DOHH2 (cell line): ENCODE data around the gene GALNT9.

Source experiments
- H3F3A ChIP-seq: fragments of 200-600 bp; sonication (generic), shearing (Covaris generic); 2 replicates; pipeline ENCODE4 v1.6.0; 2016; ENCODE audit warnings: antibody characterized with exemption, mild to moderate bottlenecking; ENCODE audit not compliant: control insufficient read depth, insufficient read depth
- H3K27ac ChIP-seq: fragments of 200-600 bp; sonication (generic); 2 replicates; pipeline ENCODE4 v1.5.1; 2014; ENCODE audit warnings: low read depth, mild to moderate bottlenecking, low read length, moderate library complexity
- H3K27me3 ChIP-seq: fragments of 200-600 bp; sonication (generic); 2 replicates; pipeline ENCODE4 v1.6.1; 2014; ENCODE audit warnings: mild to moderate bottlenecking, low read length, mixed read lengths; ENCODE audit not compliant: control insufficient read depth
- H3K36me3 ChIP-seq: fragments of 200-600 bp; sonication (generic); 2 replicates; pipeline ENCODE4 v1.6.1; 2014; ENCODE audit warnings: mild to moderate bottlenecking, low read length, moderate library complexity, mixed read lengths; ENCODE audit not compliant: control insufficient read depth
- H3K4me1 ChIP-seq: fragments of 200-600 bp; sonication (generic); 2 replicates; pipeline ENCODE4 v1.6.1; 2014; ENCODE audit warnings: mild to moderate bottlenecking, low read length, mixed read lengths; ENCODE audit not compliant: control insufficient read depth
- H3K4me2 ChIP-seq: fragments of 200-600 bp; sonication (generic); 2 replicates; pipeline ENCODE4 v1.6.0; 2014; ENCODE audit warnings: mild to moderate bottlenecking, low read length, moderate library complexity
- H3K4me3 ChIP-seq: fragments of 200-600 bp; sonication (generic); 2 replicates; pipeline ENCODE4 v1.5.1; 2014; ENCODE audit warnings: mild to moderate bottlenecking, low read length, mixed read lengths
- H3K79me2 ChIP-seq: fragments of 200-600 bp; sonication (generic); 2 replicates; pipeline ENCODE4 v1.6.1; 2014; ENCODE audit warnings: mild to moderate bottlenecking, low read length, mixed read lengths; ENCODE audit not compliant: control insufficient read depth
- H3K9me2 ChIP-seq: fragments of 200-600 bp; sonication (generic); replicated peaks from 2 replicates; pipeline ENCODE4 v1.6.1; 2014; ENCODE audit warnings: mild to moderate bottlenecking, low read length, mixed read lengths; ENCODE audit not compliant: control insufficient read depth
- H3K9me3 ChIP-seq: fragments of 200-600 bp; sonication (generic); 2 replicates; pipeline ENCODE4 v1.6.1; 2014; ENCODE audit warnings: antibody characterized with exemption, low read length, mixed read lengths; ENCODE audit not compliant: control insufficient read depth, insufficient read depth
- H4K20me1 ChIP-seq: fragments of 200-600 bp; sonication (generic); 2 replicates; pipeline ENCODE4 v1.6.0; 2014; ENCODE audit warnings: low read depth, mild to moderate bottlenecking, antibody characterized with exemption, low read length, moderate library complexity; ENCODE audit not compliant: control insufficient read depth, insufficient read depth
- EZH2phosphoT487 ChIP-seq: fragments of 200-600 bp; sonication (generic); IDR thresholded peaks from 2 replicates; pipeline ENCODE4 v1.6.1; 2017; ENCODE audit warnings: borderline replicate concordance, mild to moderate bottlenecking, antibody characterized with exemption, low read length, moderate library complexity, mixed read lengths
- TF ChIP-seq, protein P1 (sequence below): fragments of 200-600 bp; sonication (generic); IDR thresholded peaks from one replicate; pipeline ENCODE4 v1.5.1; 2014; ENCODE audit warnings: antibody characterized with exemption, mild to moderate bottlenecking, low read depth, low read length; ENCODE audit not compliant: poor library complexity, severe bottlenecking

GALNT9 gene

DNA sequence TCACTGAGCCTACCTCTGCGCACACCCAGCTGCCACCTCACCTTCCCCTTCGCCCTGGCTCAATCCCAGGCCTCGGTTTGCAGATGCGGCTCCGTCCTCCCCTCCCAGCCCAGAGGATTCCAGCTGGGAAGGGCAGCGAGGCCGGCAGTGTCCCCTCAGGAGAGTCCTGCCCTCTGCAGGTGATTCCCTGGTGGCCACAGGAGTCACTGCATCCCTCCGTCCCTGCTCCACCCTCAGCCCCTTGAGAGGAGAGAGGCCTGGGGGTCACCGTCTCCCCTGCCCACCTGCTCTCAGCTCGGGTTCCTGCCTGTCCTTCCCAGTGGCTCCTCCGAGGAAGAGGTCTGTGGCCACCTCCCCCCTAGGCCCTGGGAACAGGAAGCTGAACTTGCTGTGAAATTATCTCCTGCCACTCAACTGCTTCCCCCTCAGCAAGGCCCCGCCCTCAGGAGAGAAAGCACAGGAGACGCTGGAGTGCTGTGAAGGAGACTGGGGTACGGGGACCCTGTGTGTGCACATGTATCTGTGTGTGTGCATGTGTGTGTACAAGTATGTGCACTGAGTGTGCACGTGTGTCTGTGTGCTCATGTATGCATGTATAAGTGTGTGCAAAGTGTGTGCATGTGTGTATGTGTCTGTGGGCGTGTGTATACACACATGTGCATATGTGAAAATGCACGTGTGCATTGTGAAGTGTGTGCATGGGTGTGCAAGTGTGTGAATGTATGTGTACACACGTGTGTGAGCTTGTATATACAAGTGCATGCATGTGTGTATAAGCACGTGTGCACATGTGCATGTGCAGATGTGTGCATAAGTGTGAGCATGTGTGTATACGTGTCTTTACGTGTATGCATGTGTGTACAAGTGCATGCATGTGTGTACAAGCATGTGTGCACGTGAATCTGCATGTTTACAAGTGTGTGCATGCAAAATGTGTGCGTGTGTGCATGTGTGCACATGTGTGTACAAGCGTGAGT, 13.2 kb upstream of the GALNT9 start:
- Histone ChIP-seq H3K4me2 (no peak overlapping the region), H3K79me2 (no peaks in the 10 kb centered on the region), H3K27ac (no peak overlapping the region)

DNA sequence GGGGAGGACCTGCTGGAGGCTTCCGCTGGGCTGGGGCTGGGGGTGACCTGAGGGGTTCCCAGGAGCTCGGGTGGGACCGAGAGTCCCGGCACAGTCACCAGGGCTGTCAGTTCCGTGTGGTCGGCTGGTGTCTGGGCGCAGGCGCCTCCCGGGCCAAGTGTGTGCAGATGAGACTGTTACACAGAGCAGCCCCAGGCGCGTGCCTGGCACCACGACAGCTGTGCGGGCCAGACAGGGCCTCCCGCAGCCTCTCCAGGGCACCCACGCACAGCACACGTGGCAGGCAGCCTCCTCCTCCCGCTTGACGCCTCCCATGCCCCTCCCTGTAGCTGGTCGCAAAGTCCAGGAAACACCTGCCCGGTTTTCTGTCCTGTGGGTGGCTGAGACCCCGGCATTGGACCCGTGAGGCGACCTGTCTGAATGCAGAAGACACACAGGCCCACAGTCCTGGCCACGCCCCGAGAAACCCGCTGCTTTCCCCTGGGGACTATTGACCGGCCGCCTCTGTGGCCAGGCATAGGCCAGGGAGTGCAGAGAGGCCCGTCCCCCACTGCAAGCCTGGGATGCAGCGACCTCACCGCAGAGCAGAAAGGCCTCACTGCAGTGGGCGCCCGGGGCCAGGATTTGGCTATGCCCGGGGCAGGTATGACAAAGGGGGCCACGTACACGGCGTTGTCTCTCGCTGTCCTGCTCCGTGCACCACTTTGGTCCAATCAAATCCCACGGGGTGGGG, 12.1 kb upstream of the GALNT9 start:
- Histone ChIP-seq H3K79me2 (no peaks in the 10 kb centered on the region), H3K27ac (no peak overlapping the region), H3K27me3 (no peaks in the 10 kb centered on the region), H3K9me2 (no peaks in the 10 kb centered on the region), H3K36me3 (no peaks in the 10 kb centered on the region), H3F3A (no peaks in the 10 kb centered on the region), H3K4me3 (no peak overlapping the region), H4K20me1 (no peaks in the 10 kb centered on the region), H3K4me1 (no peaks in the 10 kb centered on the region), H3K9me3 (peaks cover 46% of the 10 kb centered on the region; the same call in 1 of the 2 replicates), H3K4me2 (no peak overlapping the region)
- no peak for TF ChIP-seq EZH2phosphoT487
- TF ChIP-seq, protein P1, sequence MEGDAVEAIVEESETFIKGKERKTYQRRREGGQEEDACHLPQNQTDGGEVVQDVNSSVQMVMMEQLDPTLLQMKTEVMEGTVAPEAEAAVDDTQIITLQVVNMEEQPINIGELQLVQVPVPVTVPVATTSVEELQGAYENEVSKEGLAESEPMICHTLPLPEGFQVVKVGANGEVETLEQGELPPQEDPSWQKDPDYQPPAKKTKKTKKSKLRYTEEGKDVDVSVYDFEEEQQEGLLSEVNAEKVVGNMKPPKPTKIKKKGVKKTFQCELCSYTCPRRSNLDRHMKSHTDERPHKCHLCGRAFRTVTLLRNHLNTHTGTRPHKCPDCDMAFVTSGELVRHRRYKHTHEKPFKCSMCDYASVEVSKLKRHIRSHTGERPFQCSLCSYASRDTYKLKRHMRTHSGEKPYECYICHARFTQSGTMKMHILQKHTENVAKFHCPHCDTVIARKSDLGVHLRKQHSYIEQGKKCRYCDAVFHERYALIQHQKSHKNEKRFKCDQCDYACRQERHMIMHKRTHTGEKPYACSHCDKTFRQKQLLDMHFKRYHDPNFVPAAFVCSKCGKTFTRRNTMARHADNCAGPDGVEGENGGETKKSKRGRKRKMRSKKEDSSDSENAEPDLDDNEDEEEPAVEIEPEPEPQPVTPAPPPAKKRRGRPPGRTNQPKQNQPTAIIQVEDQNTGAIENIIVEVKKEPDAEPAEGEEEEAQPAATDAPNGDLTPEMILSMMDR = no peak

More for the DNA sequence above, 13.2 kb upstream of the GALNT9 start:
- Histone ChIP-seq H4K20me1 (no peaks in the 10 kb centered on the region), H3K36me3 (no peaks in the 10 kb centered on the region), H3K9me3 (peaks cover 40% of the 10 kb centered on the region; the same call in 1 of the 2 replicates), H3F3A (no peaks in the 10 kb centered on the region), H3K4me3 (no peak overlapping the region), H3K9me2 (no peaks in the 10 kb centered on the region), H3K4me1 (no peaks in the 10 kb centered on the region), H3K27me3 (no peaks in the 10 kb centered on the region)
- no peak for TF ChIP-seq EZH2phosphoT487
- TF ChIP-seq, protein P1 = no peak

DNA sequence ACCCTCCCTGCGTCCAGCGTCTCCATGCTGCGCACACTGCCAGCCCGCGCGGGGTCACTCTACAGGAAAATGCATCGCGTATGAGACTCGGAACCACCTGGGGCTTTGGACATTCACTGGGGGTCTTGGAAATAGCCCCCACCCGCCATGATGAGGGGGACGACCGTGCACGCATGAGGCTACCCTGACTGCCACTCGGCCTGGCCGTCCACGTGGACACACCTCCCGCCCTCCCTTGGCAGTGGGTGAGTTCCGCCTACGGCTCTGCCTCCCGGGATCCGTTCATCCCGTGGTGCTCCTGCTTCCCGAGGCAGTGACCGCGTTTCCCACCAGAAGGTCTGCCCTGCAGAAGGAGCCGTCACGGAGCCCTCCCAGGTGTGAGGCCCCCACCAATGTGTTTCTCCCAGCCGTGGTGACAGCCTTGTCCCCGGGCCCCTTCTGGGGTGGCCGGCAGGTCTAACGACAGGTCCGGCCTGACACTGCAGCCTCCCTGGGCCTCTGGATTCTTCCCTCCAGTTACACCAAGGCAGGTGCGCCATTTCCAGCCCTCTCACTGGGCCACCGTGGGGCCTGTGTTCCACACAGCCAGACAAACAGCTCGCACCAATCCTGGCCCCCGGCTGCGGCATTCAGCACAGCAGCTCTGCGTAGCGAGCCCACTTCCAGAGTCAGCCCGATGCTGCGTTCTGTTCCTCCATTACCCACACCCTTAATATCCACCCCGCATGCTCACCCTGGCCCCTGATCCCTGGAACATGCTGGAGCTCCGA, 11.1 kb upstream of the GALNT9 start:
- no peaks in the 10 kb centered on the region for H3K4me1 ChIP-seq
- H3K9me3 ChIP-seq = peaks cover 54% of the 10 kb centered on the region; the same call in 1 of the 2 replicates
- no peak overlapping the region for H3K27ac ChIP-seq
- no peaks in the 10 kb centered on the region for H3K79me2 ChIP-seq
- no peaks in the 10 kb centered on the region for H3K27me3 ChIP-seq
- no peak overlapping the region for H3K4me3 ChIP-seq
- H3K36me3 ChIP-seq = no peaks in the 10 kb centered on the region
- no peaks in the 10 kb centered on the region for H3K9me2 ChIP-seq
- no peak for TF ChIP-seq EZH2phosphoT487
- TF ChIP-seq, protein P1 = no peak
- H3F3A ChIP-seq = no peaks in the 10 kb centered on the region
- no peaks in the 10 kb centered on the region for H4K20me1 ChIP-seq
- H3K4me2 ChIP-seq = no peak overlapping the region
